Smooth muscle cell (in vitro differentiated cells): ENCODE data around the gene HOXD8. TPM values are rescaled to one million over a fixed set of nuclear protein-coding genes. Genes with fewer than 3 reads are reported as not detected.

Source experiments
- DNase-seq: peaks from one replicate; lab custom pipeline; 2025; ENCODE audit not compliant: unreplicated experiment; lab: John Stamatoyannopoulos, UW
- H2AFZ ChIP-seq: fragments of 200-600 bp; sonication (generic); 2 replicates; pipeline ENCODE4 v1.6.0; 2016; ENCODE audit warnings: antibody characterized with exemption, low read depth, mild to moderate bottlenecking
- H3F3A ChIP-seq: fragments of 200-600 bp; sonication (generic); 2 replicates; pipeline ENCODE4 v1.6.0; 2017; ENCODE audit warnings: antibody characterized with exemption, low read depth
- H3K27ac ChIP-seq: fragments of 200-600 bp; sonication (generic); 2 replicates; pipeline ENCODE4 v1.5.1; 2016; ENCODE audit warnings: low read depth, mild to moderate bottlenecking
- H3K27me3 ChIP-seq: fragments of 200-600 bp; sonication (generic); 2 replicates; pipeline ENCODE4 v1.6.1; 2016; ENCODE audit warnings: low read depth, mild to moderate bottlenecking
- H3K36me3 ChIP-seq: fragments of 200-600 bp; sonication (generic); 2 replicates; pipeline ENCODE4 v1.5.1; 2016; ENCODE audit warnings: low read depth
- H3K4me1 ChIP-seq: fragments of 200-600 bp; sonication (generic); 2 replicates; pipeline ENCODE4 v1.5.1; 2016; ENCODE audit warnings: low read depth
- H3K4me2 ChIP-seq: fragments of 200-600 bp; sonication (generic); 2 replicates; pipeline ENCODE4 v1.6.0; 2016; ENCODE audit warnings: mild to moderate bottlenecking
- H3K4me3 ChIP-seq: fragments of 200-600 bp; sonication (generic); 2 replicates; pipeline ENCODE4 v1.5.1; 2016; ENCODE audit warnings: mild to moderate bottlenecking
- H3K79me2 ChIP-seq: fragments of 200-600 bp; sonication (generic); 2 replicates; pipeline ENCODE4 v1.6.0; 2016; ENCODE audit warnings: low read depth, mild to moderate bottlenecking
- H3K9ac ChIP-seq: fragments of 200-600 bp; sonication (generic); 2 replicates; pipeline ENCODE4 v1.6.0; 2016; ENCODE audit warnings: low read depth
- H3K9me3 ChIP-seq: fragments of 200-600 bp; sonication (generic); replicated peaks from 2 replicates; pipeline ENCODE4 v1.5.1; 2016; ENCODE audit warnings: low read depth
- H4K20me1 ChIP-seq: fragments of 200-600 bp; sonication (generic); 2 replicates; pipeline ENCODE4 v1.6.0; 2016; ENCODE audit warnings: low read depth
- WGBS: methylation state at CpG from one replicate; pipeline ENCODE4 v1.1.7; 2016; ENCODE audit warnings: low lambda C conversion rate; 5-methylcytosine and 5-hydroxymethylcytosine counted together
- polyA plus RNA-seq: library from polyadenylated mRNA; unstranded; fragments of >200 nt; fragmentation: Nextera tagmentation; extraction: Ambion mirVana; gene quantifications from 2 replicates; pipeline ENCODE4 v1.2.1, GENCODE V29; 2016
- total RNA-seq: library from RNA; depleted of rRNA; stranded (reverse); fragments of >200 nt; gene quantifications from 2 replicates; pipeline ENCODE4 v1.2.3, GENCODE V29; 2014
- TF ChIP-seq, protein P1 (sequence below): fragments of 200-600 bp; sonication (generic); IDR thresholded peaks from 2 replicates; pipeline ENCODE4 v1.5.1; 2017; ENCODE audit warnings: borderline replicate concordance, mild to moderate bottlenecking, antibody characterized with exemption; ENCODE audit not compliant: insufficient read depth, poor library complexity, severe bottlenecking

The HOXD8 gene
- total and polyA plus RNA-seq, 2 experiments from 2014 or later, result 0.13 TPM; not detected in 1

DNA sequence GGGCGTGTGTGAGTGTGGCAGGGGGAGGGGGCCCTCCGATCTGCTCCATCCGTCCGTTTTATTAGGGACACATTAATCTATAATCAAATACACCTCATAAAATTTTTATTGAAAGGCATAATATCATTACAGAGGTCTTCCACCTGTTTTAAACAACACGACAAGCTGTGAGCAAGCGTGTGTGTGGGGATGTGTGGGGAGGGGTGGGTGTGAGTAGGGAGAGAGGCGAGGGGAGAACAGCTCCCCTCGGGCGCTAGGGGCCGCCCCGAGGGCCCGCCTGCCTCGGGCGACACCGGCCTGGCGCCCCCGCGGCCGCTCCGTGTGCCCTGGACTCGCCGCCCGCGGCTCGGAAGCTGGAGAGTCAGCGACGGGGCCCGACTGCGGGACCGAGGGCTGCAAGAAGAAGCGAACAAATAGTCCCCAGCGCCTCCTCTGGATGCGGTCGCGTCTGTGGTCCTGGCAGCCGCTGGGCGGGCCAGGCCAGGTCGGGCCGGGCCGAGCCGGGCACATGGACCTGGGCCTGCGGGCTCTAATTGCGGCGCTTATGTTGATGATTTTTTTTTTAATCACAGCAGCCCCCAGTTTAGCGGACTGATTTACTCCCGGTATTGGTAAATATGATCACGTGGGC lies 7.3 kb upstream of the HOXD8 start:
- Histone ChIP-seq H3K36me3 (no peaks in the 10 kb centered on the region), H3K79me2 (no peaks in the 10 kb centered on the region), H3F3A (no peaks in the 10 kb centered on the region), H3K4me3 (peak overlapping the region; percentile 45), H3K27me3 (peaks cover 100% of the 10 kb centered on the region), H3K27ac (no peak overlapping the region), H2AFZ (no peak overlapping the region), H4K20me1 (peaks cover 72% of the 10 kb centered on the region), H3K9ac (no peak overlapping the region), H3K4me2 (peak overlapping the region; percentile 87), H3K4me1 (no peaks in the 10 kb centered on the region), H3K9me3 (no peaks in the 10 kb centered on the region)
- 2% methylated on average over 43 of the region's 47 CpGs for WGBS
- TF ChIP-seq, protein P1, sequence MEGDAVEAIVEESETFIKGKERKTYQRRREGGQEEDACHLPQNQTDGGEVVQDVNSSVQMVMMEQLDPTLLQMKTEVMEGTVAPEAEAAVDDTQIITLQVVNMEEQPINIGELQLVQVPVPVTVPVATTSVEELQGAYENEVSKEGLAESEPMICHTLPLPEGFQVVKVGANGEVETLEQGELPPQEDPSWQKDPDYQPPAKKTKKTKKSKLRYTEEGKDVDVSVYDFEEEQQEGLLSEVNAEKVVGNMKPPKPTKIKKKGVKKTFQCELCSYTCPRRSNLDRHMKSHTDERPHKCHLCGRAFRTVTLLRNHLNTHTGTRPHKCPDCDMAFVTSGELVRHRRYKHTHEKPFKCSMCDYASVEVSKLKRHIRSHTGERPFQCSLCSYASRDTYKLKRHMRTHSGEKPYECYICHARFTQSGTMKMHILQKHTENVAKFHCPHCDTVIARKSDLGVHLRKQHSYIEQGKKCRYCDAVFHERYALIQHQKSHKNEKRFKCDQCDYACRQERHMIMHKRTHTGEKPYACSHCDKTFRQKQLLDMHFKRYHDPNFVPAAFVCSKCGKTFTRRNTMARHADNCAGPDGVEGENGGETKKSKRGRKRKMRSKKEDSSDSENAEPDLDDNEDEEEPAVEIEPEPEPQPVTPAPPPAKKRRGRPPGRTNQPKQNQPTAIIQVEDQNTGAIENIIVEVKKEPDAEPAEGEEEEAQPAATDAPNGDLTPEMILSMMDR, result no peak
- DNase-seq, result no peak

DNA sequence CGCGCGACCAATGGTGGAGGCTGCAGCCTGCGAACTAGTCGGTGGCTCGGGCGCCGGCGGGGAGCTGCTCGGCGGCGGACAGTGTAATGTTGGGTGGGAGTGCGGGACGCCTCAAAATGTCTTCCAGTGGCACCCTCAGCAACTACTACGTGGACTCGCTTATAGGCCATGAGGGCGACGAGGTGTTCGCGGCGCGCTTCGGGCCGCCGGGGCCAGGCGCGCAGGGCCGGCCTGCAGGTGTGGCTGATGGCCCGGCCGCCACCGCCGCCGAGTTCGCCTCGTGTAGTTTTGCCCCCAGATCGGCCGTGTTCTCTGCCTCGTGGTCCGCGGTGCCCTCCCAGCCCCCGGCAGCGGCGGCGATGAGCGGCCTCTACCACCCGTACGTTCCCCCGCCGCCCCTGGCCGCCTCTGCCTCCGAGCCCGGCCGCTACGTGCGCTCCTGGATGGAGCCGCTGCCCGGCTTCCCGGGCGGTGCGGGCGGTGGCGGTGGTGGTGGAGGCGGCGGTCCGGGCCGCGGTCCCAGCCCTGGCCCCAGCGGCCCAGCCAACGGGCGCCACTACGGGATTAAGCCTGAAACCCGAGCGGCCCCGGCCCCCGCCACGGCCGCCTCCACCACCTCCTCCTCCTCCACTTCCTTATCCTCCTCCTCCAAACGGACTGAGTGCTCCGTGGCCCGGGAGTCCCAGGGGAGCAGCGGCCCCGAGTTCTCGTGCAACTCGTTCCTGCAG lies 6.7 kb upstream of the HOXD8 start, which contains the start of gene HOXD9:
TSS of gene HOXD9 (plus strand) at position 37 of the 728 bp plus-strand sequence. CDS start at position 87, 50 bp downstream.
- no peaks in the 10 kb centered on the region for H3K79me2 ChIP-seq
- peak within 1 kb of the TSS; percentile 87 for H3K4me2 ChIP-seq
- WGBS, result 3% methylated on average over 34 of the region's 84 CpGs
- no peak for DNase-seq
- peaks cover 100% of the 10 kb centered on the region for H3K27me3 ChIP-seq
- H2AFZ ChIP-seq, result no peak within 1 kb of the TSS
- no peak within 1 kb of the TSS for H3K27ac ChIP-seq
- no peaks in the 10 kb centered on the region for H3K4me1 ChIP-seq
- peak within 1 kb of the TSS; percentile 45 for H3K4me3 ChIP-seq
- no peaks in the 10 kb centered on the region for H3K9me3 ChIP-seq
- H3K36me3 ChIP-seq, result no peaks in the 10 kb centered on the region
- H3K9ac ChIP-seq, result no peak within 1 kb of the TSS
- H3F3A ChIP-seq, result no peaks in the 10 kb centered on the region
- H4K20me1 ChIP-seq, result peaks cover 65% of the 10 kb centered on the region
- TF ChIP-seq, protein P1, result no peak

DNA sequence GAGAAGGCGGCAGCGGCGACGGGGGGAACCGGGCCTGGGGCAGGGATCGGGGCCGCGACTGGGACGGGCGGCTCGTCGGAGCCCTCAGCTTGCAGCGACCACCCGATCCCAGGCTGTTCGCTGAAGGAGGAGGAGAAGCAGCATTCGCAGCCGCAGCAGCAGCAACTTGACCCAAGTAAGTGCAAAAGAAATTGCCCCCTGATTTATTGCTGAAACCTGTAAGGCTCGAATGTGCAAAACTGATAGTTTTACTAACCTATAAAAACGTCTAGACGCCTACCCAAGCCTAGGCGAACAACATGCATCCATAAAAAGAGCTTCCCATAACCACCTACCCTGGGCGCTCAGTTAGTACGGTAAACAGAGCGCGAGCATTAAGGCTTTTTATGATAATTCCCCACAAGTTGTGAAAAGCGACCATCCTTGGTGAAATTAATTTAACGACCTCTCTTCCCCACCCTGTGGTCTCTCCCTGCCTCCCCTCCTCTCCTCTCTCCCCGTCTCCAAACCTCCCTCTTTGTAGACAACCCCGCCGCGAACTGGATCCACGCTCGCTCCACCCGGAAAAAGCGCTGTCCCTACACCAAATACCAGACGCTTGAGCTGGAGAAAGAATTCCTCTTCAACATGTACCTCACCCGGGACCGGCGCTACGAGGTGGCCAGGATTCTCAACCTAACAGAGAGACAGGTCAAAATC lies 5.9 kb upstream of the HOXD8 start:
- Histone ChIP-seq H3K36me3 (no peaks in the 10 kb centered on the region), H3K4me2 (peak overlapping the region; percentile 87), H2AFZ (no peak overlapping the region), H3K4me1 (no peaks in the 10 kb centered on the region), H3K9ac (no peak overlapping the region), H4K20me1 (peaks cover 58% of the 10 kb centered on the region), H3K27ac (no peak overlapping the region), H3K27me3 (peaks cover 100% of the 10 kb centered on the region), H3K4me3 (peak overlapping the region; percentile 45), H3K9me3 (no peaks in the 10 kb centered on the region), H3K79me2 (no peaks in the 10 kb centered on the region), H3F3A (no peaks in the 10 kb centered on the region)
- WGBS, result 13% methylated on average over 38 of the region's 40 CpGs
- DNase-seq, result no peak
- TF ChIP-seq, protein P1, result no peak
